H1 (cell line): ENCODE measurements around the gene COL26A1. TPM values are rescaled to one million over a fixed set of nuclear protein-coding genes. Genes with fewer than 3 reads are reported as not detected.

Source experiments
- CTCF ChIA-PET: fragments of 300-600 bp; sonication (Branson Sonifier 250); formaldehyde crosslinking; loops from one replicate; lab custom pipeline; 2021; ENCODE audit not compliant: partially characterized antibody; lab: Charles Lee
- POLR2A ChIA-PET: fragments of 300-600 bp; sonication (Branson Sonifier 250); formaldehyde crosslinking; loops from one replicate; lab custom pipeline; 2021; ENCODE audit warnings: inconsistent platforms; ENCODE audit not compliant: partially characterized antibody; lab: Charles Lee
- DNase-seq, 2 experiments: peaks; one replicate each; pipeline versions ENCODE4 v3.0.0 to v3.0.0-alpha.2; 2010 to 2022; ENCODE audit warnings: low spot score in 2 of 2, low read depth in 1 of 2, mixed read lengths in 1 of 2
- FAIRE-seq: peaks from 2 replicates; lab custom pipeline; 2011; peaks lifted over from hg19 to GRCh38; lab: Jason Lieb, UNC
- H2AFZ ChIP-seq: 2 replicates; pipeline ENCODE4 v1.8.1; 2012; ENCODE audit warnings: low read length, inconsistent platforms
- H2AK5ac ChIP-seq: 2 replicates; pipeline ENCODE4 v1.6.1; 2013; ENCODE audit warnings: low read depth, low read length
- H2BK120ac ChIP-seq: replicated peaks from 2 replicates; pipeline ENCODE3; 2013; ENCODE audit warnings: low read depth, low read length, inconsistent platforms
- H2BK12ac ChIP-seq: 2 replicates; pipeline ENCODE4 v1.6.1; 2013; ENCODE audit warnings: low read depth, low read length
- H2BK15ac ChIP-seq: 2 replicates; pipeline ENCODE4 v1.6.1; 2013; ENCODE audit warnings: low read length
- H2BK20ac ChIP-seq: 2 replicates; pipeline ENCODE4 v1.6.1; 2013; ENCODE audit warnings: low read length
- H2BK5ac ChIP-seq: 2 replicates; pipeline ENCODE4 v1.6.1; 2013; ENCODE audit warnings: low read depth, low read length
- H3K14ac ChIP-seq: 2 replicates; pipeline ENCODE4 v1.6.1; 2013; ENCODE audit warnings: inconsistent platforms; ENCODE audit not compliant: insufficient read length
- H3K18ac ChIP-seq: 2 replicates; pipeline ENCODE4 v1.6.1; 2013; ENCODE audit warnings: low read length; ENCODE audit errors: extremely low read depth
- H3K23ac ChIP-seq: 2 replicates; pipeline ENCODE4 v1.6.1; 2013; ENCODE audit warnings: inconsistent platforms; ENCODE audit not compliant: insufficient read length
- H3K23me2 ChIP-seq: 2 replicates; pipeline ENCODE4 v1.6.1; 2013; ENCODE audit warnings: low read depth, low read length
- H3K27ac ChIP-seq: 2 replicates; pipeline ENCODE4 v1.6.1; 2011; ENCODE audit warnings: low read depth, low read length, inconsistent platforms
- H3K27me3 ChIP-seq, 4 experiments: replicated peaks in 1 of 4; 1 replicate in 1 of 4; 2 replicates in 3 of 4; pipeline versions ENCODE4 v1.6.1 to v1.8.1; 2011 to 2013; ENCODE audit warnings: low read length in 3 of 4, mild to moderate bottlenecking in 3 of 4, inconsistent platforms in 2 of 4, mixed read lengths in 2 of 4, moderate library complexity in 1 of 4; ENCODE audit not compliant: control insufficient read depth in 3 of 4, insufficient read depth in 3 of 4; ENCODE audit errors: extremely low read depth in 1 of 4
- H3K36me3 ChIP-seq, 4 experiments: 2 replicates each; pipeline versions ENCODE4 v1.6.1 to v1.8.1; 2011 to 2013; ENCODE audit warnings: mild to moderate bottlenecking in 4 of 4, low read length in 3 of 4, moderate library complexity in 2 of 4, control low read depth in 1 of 4, inconsistent platforms in 1 of 4; ENCODE audit not compliant: insufficient read depth in 4 of 4, control insufficient read depth in 2 of 4
- H3K4ac ChIP-seq: replicated peaks from 2 replicates; pipeline ENCODE3; 2013; ENCODE audit warnings: low read length, low read depth, mixed read lengths, inconsistent platforms; ENCODE audit not compliant: insufficient read length
- H3K4me1 ChIP-seq, 4 experiments: replicated peaks in 1 of 4; 1 replicate in 1 of 4; 2 replicates in 3 of 4; pipeline versions ENCODE4 v1.6.1 to v1.8.1; 2011 to 2013; ENCODE audit warnings: low read length in 3 of 4, inconsistent platforms in 2 of 4, mixed read lengths in 1 of 4; ENCODE audit not compliant: insufficient read depth in 4 of 4, control insufficient read depth in 3 of 4
- H3K4me2 ChIP-seq, 2 experiments: 2 replicates each; pipeline versions ENCODE4 v1.6.1 to v1.8.1; 2011 to 2013; ENCODE audit warnings: low read depth in 2 of 2, low read length in 2 of 2, control low read depth in 1 of 2, inconsistent platforms in 1 of 2, mild to moderate bottlenecking in 1 of 2; ENCODE audit not compliant: insufficient read depth in 1 of 2
- H3K4me3 ChIP-seq, 4 experiments: fragments of 200-600, 300-600 bp in 1 of 4; sonication (generic), shearing (Covaris generic), sonication (Bioruptor Twin) in 1 of 4; 2 replicates each; pipeline versions ENCODE4 v1.5.1 to v1.8.1; 2011 to 2016; ENCODE audit warnings: low read length in 4 of 4, low read depth in 3 of 4, control low read depth in 2 of 4, inconsistent platforms in 2 of 4, mild to moderate bottlenecking in 2 of 4, mixed read lengths in 1 of 4, moderate library complexity in 1 of 4; ENCODE audit not compliant: insufficient read depth in 2 of 4; ENCODE audit errors: extremely low read depth in 1 of 4
- H3K56ac ChIP-seq: replicated peaks from 2 replicates; pipeline ENCODE3; 2013; ENCODE audit warnings: low read depth, mild to moderate bottlenecking, mixed read lengths, low read length, inconsistent platforms; ENCODE audit not compliant: insufficient read length
- H3K79me1 ChIP-seq: 2 replicates; pipeline ENCODE4 v1.6.1; 2013; ENCODE audit warnings: low read depth, low read length, control low read depth
- H3K79me2 ChIP-seq, 2 experiments: 2 replicates each; pipeline versions ENCODE4 v1.6.1 to v1.8.1; 2012 to 2013; ENCODE audit warnings: low read length in 2 of 2, mild to moderate bottlenecking in 2 of 2, inconsistent platforms in 1 of 2; ENCODE audit not compliant: insufficient read depth in 2 of 2, control insufficient read depth in 1 of 2
- H3K9ac ChIP-seq, 4 experiments: replicated peaks in 1 of 4; 1 replicate in 1 of 4; 2 replicates in 3 of 4; pipeline versions ENCODE4 v1.6.1 to v1.8.1; 2011 to 2013; ENCODE audit warnings: low read depth in 3 of 4, low read length in 3 of 4, control low read depth in 2 of 4, mild to moderate bottlenecking in 2 of 4, moderate library complexity in 2 of 4, inconsistent platforms in 1 of 4; ENCODE audit errors: extremely low read depth in 1 of 4
- H3K9me3 ChIP-seq, 2 experiments: 2 replicates each; pipeline versions ENCODE4 v1.6.1 to v1.8.1; 2012 to 2013; ENCODE audit warnings: mild to moderate bottlenecking in 2 of 2, moderate library complexity in 2 of 2, control low read depth in 1 of 2, inconsistent platforms in 1 of 2, low read depth in 1 of 2, low read length in 1 of 2, mixed read lengths in 1 of 2; ENCODE audit not compliant: insufficient read depth in 2 of 2
- H4K20me1 ChIP-seq, 2 experiments: replicated peaks in 1 of 2; 2 replicates each; pipeline versions ENCODE3 to v1.8.1; 2011 to 2013; ENCODE audit warnings: inconsistent platforms in 2 of 2, low read length in 2 of 2, mild to moderate bottlenecking in 1 of 2; ENCODE audit not compliant: insufficient read depth in 2 of 2, control insufficient read depth in 1 of 2
- H4K5ac ChIP-seq: 2 replicates; pipeline ENCODE4 v1.6.1; 2013; ENCODE audit warnings: low read length, low read depth, mixed read lengths, inconsistent platforms; ENCODE audit not compliant: insufficient read length
- H4K8ac ChIP-seq: 2 replicates; pipeline ENCODE4 v1.8.0; 2013; ENCODE audit warnings: mild to moderate bottlenecking, moderate library complexity, low read length, inconsistent platforms; ENCODE audit not compliant: insufficient read depth; ENCODE audit errors: extremely low read depth
- H4K91ac ChIP-seq: replicated peaks from 2 replicates; pipeline ENCODE3; 2013; ENCODE audit warnings: low read length, mixed read lengths, inconsistent platforms; ENCODE audit not compliant: insufficient read length
- BRCA1 ChIP-seq: IDR thresholded peaks from 2 replicates; pipeline ENCODE4 v1.6.1; 2012; ENCODE audit warnings: low read depth, low read length, improper control_type of control experiment
- FOSL1 ChIP-seq: IDR thresholded peaks from 2 replicates; pipeline ENCODE4 v1.6.1; 2011; ENCODE audit warnings: mild to moderate bottlenecking, low read depth, low read length, moderate library complexity; ENCODE audit not compliant: insufficient read depth
- GABPA ChIP-seq: IDR thresholded peaks from 2 replicates; pipeline ENCODE4 v1.6.1; 2011; ENCODE audit warnings: mild to moderate bottlenecking, low read length, moderate library complexity, borderline replicate concordance; ENCODE audit not compliant: insufficient read depth
- GTF2F1 ChIP-seq: IDR thresholded peaks from 2 replicates; pipeline ENCODE4 v1.6.1; 2012; ENCODE audit warnings: low read depth, low read length, improper control_type of control experiment, borderline replicate concordance
- HDAC2 ChIP-seq, 2 experiments: fragments of 300-600 bp in 1 of 2; sonication (generic) in 1 of 2; IDR thresholded peaks; 2 replicates each; pipeline ENCODE4 v1.6.1; 2011 to 2012; ENCODE audit warnings: low read depth in 2 of 2, low read length in 2 of 2, mild to moderate bottlenecking in 2 of 2, moderate library complexity in 2 of 2, borderline replicate concordance in 1 of 2, inconsistent platforms in 1 of 2
- KDM5A ChIP-seq: fragments of 200-600 bp; IDR thresholded peaks from 2 replicates; pipeline ENCODE4 v1.7.1; 2012; ENCODE audit warnings: mild to moderate bottlenecking, low read length, inconsistent platforms, mixed read lengths
- POLR2AphosphoS5 ChIP-seq: IDR thresholded peaks from 2 replicates; pipeline ENCODE4 v1.6.1; 2011; ENCODE audit warnings: low read depth, low read length
- RBBP5 ChIP-seq: IDR thresholded peaks from 2 replicates; pipeline ENCODE4 v1.7.1; 2012; ENCODE audit warnings: low read depth, mild to moderate bottlenecking, inconsistent platforms, low read length, moderate library complexity, borderline replicate concordance
- SIN3A ChIP-seq, 2 experiments: IDR thresholded peaks in 1 of 2; conservative IDR thresholded peaks in 1 of 2; 2 replicates each; pipeline ENCODE4 v1.6.1; 2011 to 2012; ENCODE audit warnings: low read length in 2 of 2, improper control_type of control experiment in 1 of 2, low read depth in 1 of 2, mild to moderate bottlenecking in 1 of 2
- SIRT6 ChIP-seq: IDR thresholded peaks from one replicate; pipeline ENCODE4 v1.7.1; 2012; ENCODE audit warnings: low read length, inconsistent platforms
- SP1 ChIP-seq: IDR thresholded peaks from 2 replicates; pipeline ENCODE4 v1.6.1; 2011; ENCODE audit warnings: low read depth, low read length
- SP4 ChIP-seq: IDR thresholded peaks from 2 replicates; pipeline ENCODE4 v1.6.1; 2012; ENCODE audit warnings: low read length, inconsistent platforms
- SUZ12 ChIP-seq: fragments of 200-600 bp; sonication (generic); IDR thresholded peaks from 2 replicates; pipeline ENCODE4 v1.6.1; 2012; ENCODE audit warnings: mild to moderate bottlenecking, inconsistent platforms, low read length, moderate library complexity, mixed read lengths
- WGBS, 2 experiments: shearing (Covaris generic) in 1 of 2; methylation state at CpG; one replicate each; pipeline versions ENCODE4 v1.1.6 to v1.1.7; 2013 to 2015; ENCODE audit warnings: low lambda C conversion rate in 2 of 2, mixed read lengths in 2 of 2, inconsistent platforms in 1 of 2, low coverage in 1 of 2, missing lambda C conversion rate in 1 of 2; ENCODE audit not compliant: insufficient replicate concordance in 2 of 2, insufficient coverage in 1 of 2, insufficient read length in 1 of 2; ENCODE audit errors: extremely low coverage in 1 of 2, missing lambda C conversion rate in 1 of 2; 5-methylcytosine and 5-hydroxymethylcytosine counted together
- polyA plus RNA-seq, 7 experiments: library from polyadenylated mRNA; depleted of rRNA in 3 of 7; stranded (reverse) in 5 of 7; unstranded in 2 of 7; fragments of >200 nt in 5 of 7; fragments of 200-250 nt in 2 of 7; gene quantifications; 1 replicate in 5 of 7; 2 replicates in 1 of 7; 4 replicates in 1 of 7; pipeline versions ENCODE4 v1.2.1 to v1.2.3, GENCODE V29; 2011 to 2013; ENCODE audit warnings: missing spikeins in 2 of 7, mixed read lengths in 2 of 7
- total RNA-seq: library from RNA; stranded (reverse); fragmentation: NEBNext Ultra II Directional; extraction: Animal tissue kit (Norgen Biotek cat#: 25700); gene quantifications from 2 replicates; pipeline ENCODE4 v1.2.1, GENCODE V29; 2021

COL26A1 gene
- total and polyA plus RNA-seq, 2 of the 8 experiments (the other 6 are each of a cell fraction or from before 2014, with no cell fraction given) = 51.1 to 68.8 TPM

- H3K79me2 ChIP-seq = no peaks in the 10 kb centered on the region
- H3K79me1 ChIP-seq = no peaks in the 10 kb centered on the region
- no peak overlapping the region for H3K4me3 ChIP-seq
- no peaks in the 10 kb centered on the region for H3K23me2 ChIP-seq
- ChIA-PET POLR2A (no interaction called here), CTCF (interaction anchor here (7.6 kb wide), 1 partner anchor 15 kb away, joined by 70 read pairs; no protein-coding TSS in a partner anchor)
- no peak overlapping the region for H3K18ac ChIP-seq
- H3K4me2 ChIP-seq = no peak overlapping the region
- H3K27ac ChIP-seq = no peak overlapping the region
- TF ChIP-seq BRCA1 (no peak), GTF2F1 (no peak), SP1 (no peak), RBBP5 (no peak), FOSL1 (no peak), HDAC2 (IDR thresholded peaks at IDR 0.05; ENCODE audit: borderline replicate concordance in 1 of 2, low read depth in 2 of 2, low read length in 2 of 2) (no peak), KDM5A (no peak), SP4 (no peak), POLR2AphosphoS5 (no peak), GABPA (no peak), SIRT6 (no peak), SUZ12 (no peak), SIN3A (conservative IDR thresholded peaks at IDR 0.05 in 1 of 2, IDR thresholded peaks at IDR 0.05 in 1 of 2; ENCODE audit: low read depth in 1 of 2, low read length in 2 of 2) (no peak)
- no peaks in the 10 kb centered on the region for H3K9me3 ChIP-seq
- H2AK5ac ChIP-seq = no peak overlapping the region
- no peaks in the 10 kb centered on the region for H3K27me3 ChIP-seq
- no peak for FAIRE-seq
- no peak overlapping the region for H2BK15ac ChIP-seq
- H4K91ac ChIP-seq = no peak overlapping the region
- H3K36me3 ChIP-seq = no peaks in the 10 kb centered on the region
- H3K4me1 ChIP-seq = peaks cover 0 to 2% (median 0%) of the 10 kb centered on the region in 4 experiments; a peak in 2 of 7 replicates
- no peak overlapping the region for H3K4ac ChIP-seq
- H2BK120ac ChIP-seq = no peak overlapping the region
- WGBS, 2 experiments = 89% methylated on average over 5 of the region's 5 CpGs; no CpG with 5 or more reads in 1 of the 2 experiments
- H2AFZ ChIP-seq = no peak overlapping the region
- no peak overlapping the region for H3K23ac ChIP-seq
- H2BK20ac ChIP-seq = no peak overlapping the region
- H4K5ac ChIP-seq = no peak overlapping the region
- no peak for DNase-seq
- H4K8ac ChIP-seq = no peak overlapping the region; the same call in 1 of the 2 replicates
- H3K9ac ChIP-seq = no peak overlapping the region
- no peak overlapping the region for H3K56ac ChIP-seq
- no peak overlapping the region for H3K14ac ChIP-seq
- peaks cover 0 to 3% of the 10 kb centered on the region in 2 experiments for H4K20me1 ChIP-seq
- H2BK12ac ChIP-seq = no peak overlapping the region
- no peak overlapping the region for H2BK5ac ChIP-seq
These were observed 158.8 kb downstream of the COL26A1 start for GRCh38 chr7:101521430-101521925.
